Neuronal stem cell (in vitro differentiated cells): ENCODE results near the gene DLG2.

Experiments
- DNase-seq: peaks from one replicate; pipeline ENCODE4 v3.0.0-alpha.2; 2013; ENCODE audit warnings: low spot score
- H2AFZ ChIP-seq: one replicate; pipeline ENCODE4 v1.6.1; 2013; ENCODE audit warnings: mild to moderate bottlenecking, low read length, inconsistent platforms
- H2AK5ac ChIP-seq: 2 replicates; pipeline ENCODE4 v1.6.1; 2013; ENCODE audit warnings: low read depth, mild to moderate bottlenecking, inconsistent platforms, low read length, moderate library complexity, mixed read lengths
- H2BK120ac ChIP-seq: 2 replicates; pipeline ENCODE4 v1.6.1; 2013; ENCODE audit warnings: low read depth, mild to moderate bottlenecking, inconsistent platforms, low read length, moderate library complexity, mixed read lengths
- H2BK12ac ChIP-seq: one replicate; pipeline ENCODE4 v1.6.1; 2013; ENCODE audit warnings: low read length, inconsistent platforms
- H2BK15ac ChIP-seq: 2 replicates; pipeline ENCODE4 v1.6.1; 2013; ENCODE audit warnings: mild to moderate bottlenecking, low read length, inconsistent platforms, mixed read lengths
- H2BK5ac ChIP-seq: one replicate; pipeline ENCODE4 v1.6.1; 2013; ENCODE audit warnings: inconsistent platforms, mild to moderate bottlenecking, low read length, moderate library complexity
- H3K14ac ChIP-seq: one replicate; pipeline ENCODE4 v1.6.1; 2013; ENCODE audit warnings: low read length, inconsistent platforms
- H3K18ac ChIP-seq: 2 replicates; pipeline ENCODE4 v1.6.1; 2013; ENCODE audit warnings: low read length, inconsistent platforms
- H3K23ac ChIP-seq: 2 replicates; pipeline ENCODE4 v1.6.1; 2013; ENCODE audit warnings: low read depth, mild to moderate bottlenecking, mixed read lengths, low read length, inconsistent platforms; ENCODE audit not compliant: poor library complexity
- H3K27ac ChIP-seq: replicated peaks from 3 replicates; pipeline ENCODE4 v1.5.1; 2013; ENCODE audit warnings: low read length, inconsistent platforms
- H3K27me3 ChIP-seq, 3 experiments: 2 replicates each; pipeline ENCODE4 v1.6.1; 2013; ENCODE audit warnings: low read length in 3 of 3, mild to moderate bottlenecking in 2 of 3, inconsistent platforms in 1 of 3, low read depth in 1 of 3, mixed read lengths in 1 of 3, moderate library complexity in 1 of 3; ENCODE audit not compliant: control insufficient read depth in 3 of 3, insufficient read depth in 3 of 3
- H3K36me3 ChIP-seq, 2 donors: replicated peaks in 1 of 2; 2 replicates each; pipeline ENCODE4 v1.6.1; 2013; ENCODE audit warnings: low read length in 2 of 2; ENCODE audit not compliant: control insufficient read depth in 2 of 2, insufficient read depth in 2 of 2
- H3K4ac ChIP-seq: 2 replicates; pipeline ENCODE4 v1.6.1; 2013; ENCODE audit warnings: inconsistent platforms, mild to moderate bottlenecking, low read length, moderate library complexity
- H3K4me1 ChIP-seq, 2 donors: 1 replicate in 1 of 2; 2 replicates in 1 of 2; pipeline ENCODE4 v1.6.1; 2013; ENCODE audit warnings: low read length in 2 of 2, low read depth in 1 of 2; ENCODE audit not compliant: control insufficient read depth in 2 of 2, insufficient read depth in 1 of 2
- H3K4me2 ChIP-seq: one replicate; pipeline ENCODE4 v1.6.1; 2013; ENCODE audit warnings: mild to moderate bottlenecking, low read length, inconsistent platforms; ENCODE audit not compliant: insufficient read depth, poor library complexity, severe bottlenecking
- H3K4me3 ChIP-seq, 2 donors: 2 replicates each; pipeline ENCODE4 v1.5.1; 2013; ENCODE audit warnings: low read length in 2 of 2, mild to moderate bottlenecking in 2 of 2, inconsistent platforms in 1 of 2, moderate library complexity in 1 of 2
- H3K79me1 ChIP-seq: one replicate; pipeline ENCODE4 v1.6.1; 2013; ENCODE audit warnings: low read depth, mild to moderate bottlenecking, inconsistent platforms, low read length, moderate library complexity
- H3K9ac ChIP-seq: one replicate; pipeline ENCODE4 v1.6.1; 2013; ENCODE audit warnings: mild to moderate bottlenecking, low read depth, low read length, inconsistent platforms; ENCODE audit not compliant: poor library complexity
- H3K9me3 ChIP-seq, 2 donors: replicated peaks in 1 of 2; 2 replicates each; pipeline versions ENCODE3 to v1.6.1; 2013; ENCODE audit warnings: low read length in 2 of 2, mild to moderate bottlenecking in 2 of 2, inconsistent platforms in 1 of 2, low read depth in 1 of 2, mixed read lengths in 1 of 2, moderate library complexity in 1 of 2; ENCODE audit not compliant: control insufficient read depth in 2 of 2, insufficient read depth in 1 of 2
- H4K8ac ChIP-seq: one replicate; pipeline ENCODE4 v1.6.1; 2013; ENCODE audit warnings: low read depth, mild to moderate bottlenecking, inconsistent platforms, low read length, moderate library complexity
- H4K91ac ChIP-seq: one replicate; pipeline ENCODE4 v1.6.1; 2013; ENCODE audit warnings: low read length, low read depth, mild to moderate bottlenecking, inconsistent platforms; ENCODE audit not compliant: poor library complexity
- WGBS, 2 donors: extraction: QIAGEN DNeasy Blood & Tissue Kit; methylation state at CpG; one replicate each; pipeline ENCODE4 v1.1.7; 2013; ENCODE audit warnings: missing lambda C conversion rate in 2 of 2, mixed read lengths in 1 of 2; ENCODE audit not compliant: insufficient read length in 2 of 2, insufficient replicate concordance in 1 of 2; ENCODE audit errors: extremely low coverage in 2 of 2; 5-methylcytosine and 5-hydroxymethylcytosine counted together

DLG2 gene

GRCh38 chr11:84056653-84057376 is 1570.3 kb downstream of the DLG2 start:
- no peak overlapping the region for H3K4me3 ChIP-seq
- H3K18ac ChIP-seq = no peak overlapping the region
- H2BK15ac ChIP-seq = no peak overlapping the region
- H3K14ac ChIP-seq = no peak overlapping the region
- H2BK120ac ChIP-seq = no peak overlapping the region
- no peak overlapping the region for H2BK5ac ChIP-seq
- H3K23ac ChIP-seq = no peak overlapping the region
- no peak overlapping the region for H2AK5ac ChIP-seq
- H3K27me3 ChIP-seq = no peaks in the 10 kb centered on the region
- H3K79me1 ChIP-seq = no peaks in the 10 kb centered on the region
- no peak overlapping the region for H3K4me2 ChIP-seq
- H3K9ac ChIP-seq = no peak overlapping the region
- H2BK12ac ChIP-seq = no peak overlapping the region
- no peak overlapping the region for H3K27ac ChIP-seq
- no peak overlapping the region for H2AFZ ChIP-seq
- no peaks in the 10 kb centered on the region for H3K9me3 ChIP-seq
- H4K8ac ChIP-seq = no peak overlapping the region
- H3K4me1 ChIP-seq = no peaks in the 10 kb centered on the region
- H3K4ac ChIP-seq = no peak overlapping the region
- no CpG with 5 or more reads among the region's 6 CpGs for WGBS, 2 donors
- no peak overlapping the region for H4K91ac ChIP-seq
- no peaks in the 10 kb centered on the region for H3K36me3 ChIP-seq
- no peak for DNase-seq

- no peak overlapping the region for H2AFZ ChIP-seq
- no peak overlapping the region for H3K9ac ChIP-seq
- no peaks in the 10 kb centered on the region for H3K36me3 ChIP-seq
- no peak overlapping the region for H4K8ac ChIP-seq
- H3K4me3 ChIP-seq = no peak overlapping the region
- peaks cover 0 to 3% of the 10 kb centered on the region in 2 donors for H3K4me1 ChIP-seq
- H2BK15ac ChIP-seq = no peak overlapping the region
- H3K79me1 ChIP-seq = no peaks in the 10 kb centered on the region
- H4K91ac ChIP-seq = no peak overlapping the region
- no peak overlapping the region for H2BK5ac ChIP-seq
- no peak overlapping the region for H3K4me2 ChIP-seq
- DNase-seq = no peak
- no peak overlapping the region for H2AK5ac ChIP-seq
- no peak overlapping the region for H3K18ac ChIP-seq
- peaks cover 0 to 2% of the 10 kb centered on the region in 2 donors for H3K9me3 ChIP-seq
- H2BK120ac ChIP-seq = no peak overlapping the region
- H3K27me3 ChIP-seq = no peaks in the 10 kb centered on the region
- H3K4ac ChIP-seq = no peak overlapping the region
- H2BK12ac ChIP-seq = no peak overlapping the region
- H3K27ac ChIP-seq = no peak overlapping the region
- H3K14ac ChIP-seq = no peak overlapping the region
- H3K23ac ChIP-seq = no peak overlapping the region
These were observed 1582.0 kb downstream of the DLG2 start for GRCh38 chr11:84045146-84045545.

- Histone ChIP-seq H2BK12ac (no peak overlapping the region), H3K79me1 (no peaks in the 10 kb centered on the region), H2BK120ac (no peak overlapping the region), H3K27me3 (no peaks in the 10 kb centered on the region), H4K8ac (no peak overlapping the region), H3K27ac (peak overlapping the region; percentile 54), H3K23ac (no peak overlapping the region), H2AK5ac (no peak overlapping the region), H3K4me2 (no peak overlapping the region), H3K9me3 (peaks cover 0 to 2% of the 10 kb centered on the region in 2 donors), H3K18ac (no peak overlapping the region), H3K14ac (no peak overlapping the region), H3K4ac (no peak overlapping the region), H3K9ac (no peak overlapping the region), H3K4me3 (no peak overlapping the region), H2BK15ac (no peak overlapping the region), H2BK5ac (no peak overlapping the region), H3K36me3 (no peaks in the 10 kb centered on the region), H3K4me1 (peaks cover 0 to 3% of the 10 kb centered on the region in 2 donors), H4K91ac (no peak overlapping the region), H2AFZ (no peak overlapping the region)
- no peak for DNase-seq
- WGBS, 2 donors = no CpG with 5 or more reads among the region's 1 CpG
These were observed 1582.4 kb downstream of the DLG2 start for GRCh38 chr11:84044706-84045105.

- Histone ChIP-seq H4K91ac (no peak overlapping the region), H3K79me1 (no peaks in the 10 kb centered on the region), H2BK120ac (no peak overlapping the region), H3K4me3 (no peak overlapping the region), H2AK5ac (no peak overlapping the region), H3K4me2 (no peak overlapping the region), H3K14ac (no peak overlapping the region), H2BK5ac (no peak overlapping the region), H3K4me1 (no peaks in the 10 kb centered on the region), H2BK15ac (no peak overlapping the region), H2AFZ (no peak overlapping the region), H3K36me3 (no peaks in the 10 kb centered on the region), H3K9me3 (no peaks in the 10 kb centered on the region), H2BK12ac (no peak overlapping the region), H3K9ac (no peak overlapping the region), H4K8ac (no peak overlapping the region), H3K18ac (no peak overlapping the region), H3K27ac (no peak overlapping the region), H3K23ac (no peak overlapping the region), H3K4ac (no peak overlapping the region), H3K27me3 (peaks cover 0 to 1% (median 0%) of the 10 kb centered on the region in 3 experiments)
- DNase-seq = no peak
- WGBS, 2 donors = no CpG with 5 or more reads among the region's 2 CpGs
These were observed 1590.4 kb downstream of the DLG2 start for GRCh38 chr11:84036664-84037194.
